ENCODE measurements around the gene VWA8.

VWA8 gene

GRCh38 chr13:41930154-41930553 lies 30.8 kb downstream of the VWA8 start:
- TF ChIP-seq CREB5 (CRISPR knock-in tag; IDR thresholded peaks at IDR 0.05; ENCODE audit: low read depth) (no peak), SNAI2 (CRISPR knock-in tag; IDR thresholded peaks at IDR 0.05) (no peak), ARNTL (CRISPR knock-in tag; IDR thresholded peaks at IDR 0.05; ENCODE audit: borderline replicate concordance, low read depth) (no peak), ESRRG (CRISPR knock-in tag; IDR thresholded peaks at IDR 0.05) (no peak), POU6F1 (CRISPR knock-in tag; IDR thresholded peaks at IDR 0.05; ENCODE audit: borderline replicate concordance, low read depth) (no peak), ZFP3 (CRISPR knock-in tag; IDR thresholded peaks at IDR 0.05) (no peak), RARB (CRISPR knock-in tag; IDR thresholded peaks at IDR 0.05) (no peak), ZFP30 (CRISPR knock-in tag; IDR thresholded peaks at IDR 0.05) (no peak), ZNF8 (CRISPR knock-in tag; IDR thresholded peaks at IDR 0.05) (no peak), ZNF70 (CRISPR knock-in tag; IDR thresholded peaks at IDR 0.05) (no peak), PATZ1 (CRISPR knock-in tag; IDR thresholded peaks at IDR 0.05; ENCODE audit: borderline replicate concordance) (no peak), ZC3H10 (CRISPR knock-in tag; IDR thresholded peaks at IDR 0.05) (no peak)
- ATAC-seq = no peak

- ATAC-seq = no peak
- no peak for TF ChIP-seq RARB (CRISPR knock-in tag; IDR thresholded peaks at IDR 0.05)
- TF ChIP-seq OSR1 (CRISPR knock-in tag; IDR thresholded peaks at IDR 0.05) = no peak
- TF ChIP-seq ZNF8 (CRISPR knock-in tag; IDR thresholded peaks at IDR 0.05) = no peak
- TF ChIP-seq CREB5 (CRISPR knock-in tag; IDR thresholded peaks at IDR 0.05; ENCODE audit: low read depth) = no peak
- TF ChIP-seq ZNF70 (CRISPR knock-in tag; IDR thresholded peaks at IDR 0.05) = no peak
- TF ChIP-seq BACH2 (CRISPR knock-in tag; IDR thresholded peaks at IDR 0.05; ENCODE audit: borderline replicate concordance) = no peak
- TF ChIP-seq ARNTL (CRISPR knock-in tag; IDR thresholded peaks at IDR 0.05; ENCODE audit: borderline replicate concordance, low read depth) = no peak
- no peak for TF ChIP-seq TCF4 (CRISPR knock-in tag; IDR thresholded peaks at IDR 0.05; ENCODE audit: borderline replicate concordance)
- TF ChIP-seq ESRRG (CRISPR knock-in tag; IDR thresholded peaks at IDR 0.05) = no peak
Measured at GRCh38 chr13:41928323-41928722, 32.6 kb downstream of the VWA8 start.

- ATAC-seq = no peak
- TF ChIP-seq RARB (CRISPR knock-in tag; IDR thresholded peaks at IDR 0.05) (no peak), PATZ1 (CRISPR knock-in tag; IDR thresholded peaks at IDR 0.05; ENCODE audit: borderline replicate concordance) (no peak), TOX (CRISPR knock-in tag; IDR thresholded peaks at IDR 0.05; ENCODE audit: borderline replicate concordance) (no peak), GLIS3 (CRISPR knock-in tag; IDR thresholded peaks at IDR 0.05) (no peak), SNAI2 (CRISPR knock-in tag; IDR thresholded peaks at IDR 0.05) (no peak), CREB5 (CRISPR knock-in tag; IDR thresholded peaks at IDR 0.05; ENCODE audit: low read depth) (no peak), OSR1 (CRISPR knock-in tag; IDR thresholded peaks at IDR 0.05) (no peak), PPARA (CRISPR knock-in tag; IDR thresholded peaks at IDR 0.05; ENCODE audit: borderline replicate concordance) (no peak), ZC3H10 (CRISPR knock-in tag; IDR thresholded peaks at IDR 0.05) (no peak), ARNTL (CRISPR knock-in tag; IDR thresholded peaks at IDR 0.05; ENCODE audit: borderline replicate concordance, low read depth) (no peak), CSRNP3 (CRISPR knock-in tag; IDR thresholded peaks at IDR 0.05) (no peak), ZNF70 (CRISPR knock-in tag; IDR thresholded peaks at IDR 0.05) (no peak), ZNF8 (CRISPR knock-in tag; IDR thresholded peaks at IDR 0.05) (no peak), BACH2 (CRISPR knock-in tag; IDR thresholded peaks at IDR 0.05; ENCODE audit: borderline replicate concordance) (no peak)
Measured at GRCh38 chr13:41925014-41925413, 35.9 kb downstream of the VWA8 start.
